Spleen (tissue), 7 donors: ENCODE measurements around the gene ATP5F1D.

Experiments
- POLR2A ChIP-seq, 3 donors: fragments of 450-650 bp; IDR thresholded peaks; one replicate each; pipeline ENCODE4 v1.5.1; 2017; ENCODE audit warnings: antibody characterized with exemption in 3 of 3, mild to moderate bottlenecking in 1 of 3
- POLR2AphosphoS5 ChIP-seq, 3 donors: sonication (generic); formaldehyde crosslinking; IDR thresholded peaks; one replicate each; pipeline ENCODE4 v1.5.1; 2017; ENCODE audit warnings: antibody characterized with exemption in 3 of 3
- TF ChIP-seq, protein P1 (sequence below), 11 experiments: fragments of 200-600 bp in 7 of 11; fragments of 450-650 bp in 4 of 11; sonication (generic) in 4 of 11; IDR thresholded peaks in 8 of 11; conservative IDR thresholded peaks in 3 of 11; 1 replicate in 7 of 11; 2 replicates in 4 of 11; pipeline versions ENCODE4 v1.4.0 to v1.8.0; 2016 to 2021; ENCODE audit warnings: antibody characterized with exemption in 11 of 11, inconsistent platforms in 4 of 11, mild to moderate bottlenecking in 1 of 11
- donor health status: DM: no; HTN: no; CAD: no; lungs with moderate emphysema.
- donor health status: DM: no; HTN: no; CAD: no.
- donor health status: DM: no; HTN: no; CAD: no.

DNA sequence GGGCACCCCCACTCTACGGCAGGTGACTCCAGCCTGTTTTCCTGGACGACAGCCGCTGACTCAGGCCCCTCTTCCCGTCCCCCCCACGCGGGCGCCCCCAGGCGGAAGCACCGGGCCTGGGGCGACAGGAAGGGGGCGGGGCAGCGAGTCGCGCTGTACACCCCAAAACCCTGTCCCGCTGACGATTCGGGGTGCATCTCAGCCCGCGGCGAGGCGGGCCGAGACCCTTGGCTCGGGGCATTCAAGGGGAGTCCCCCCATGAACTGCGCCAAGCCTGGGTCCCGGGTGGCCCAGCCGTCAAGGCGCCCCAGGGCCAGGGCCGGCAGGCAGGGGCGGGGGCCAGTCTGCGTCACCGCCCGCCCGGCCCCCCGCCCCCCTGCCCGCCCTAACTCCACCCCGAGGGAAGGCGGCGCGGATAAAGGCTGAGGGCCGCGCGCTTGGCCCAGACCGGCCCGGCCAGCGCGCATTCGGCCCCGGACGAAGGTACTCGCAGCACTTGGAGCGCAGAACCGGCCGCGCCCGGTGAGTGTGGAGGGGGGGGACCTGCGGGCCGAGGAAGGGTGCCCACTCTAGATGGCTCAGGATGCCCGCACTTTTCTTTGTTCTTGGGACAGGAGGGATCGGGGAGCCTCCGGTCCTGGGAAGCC is 6.7 kb downstream of the ATP5F1D start, which contains the start of gene MIDN:
- TF ChIP-seq, protein P1, sequence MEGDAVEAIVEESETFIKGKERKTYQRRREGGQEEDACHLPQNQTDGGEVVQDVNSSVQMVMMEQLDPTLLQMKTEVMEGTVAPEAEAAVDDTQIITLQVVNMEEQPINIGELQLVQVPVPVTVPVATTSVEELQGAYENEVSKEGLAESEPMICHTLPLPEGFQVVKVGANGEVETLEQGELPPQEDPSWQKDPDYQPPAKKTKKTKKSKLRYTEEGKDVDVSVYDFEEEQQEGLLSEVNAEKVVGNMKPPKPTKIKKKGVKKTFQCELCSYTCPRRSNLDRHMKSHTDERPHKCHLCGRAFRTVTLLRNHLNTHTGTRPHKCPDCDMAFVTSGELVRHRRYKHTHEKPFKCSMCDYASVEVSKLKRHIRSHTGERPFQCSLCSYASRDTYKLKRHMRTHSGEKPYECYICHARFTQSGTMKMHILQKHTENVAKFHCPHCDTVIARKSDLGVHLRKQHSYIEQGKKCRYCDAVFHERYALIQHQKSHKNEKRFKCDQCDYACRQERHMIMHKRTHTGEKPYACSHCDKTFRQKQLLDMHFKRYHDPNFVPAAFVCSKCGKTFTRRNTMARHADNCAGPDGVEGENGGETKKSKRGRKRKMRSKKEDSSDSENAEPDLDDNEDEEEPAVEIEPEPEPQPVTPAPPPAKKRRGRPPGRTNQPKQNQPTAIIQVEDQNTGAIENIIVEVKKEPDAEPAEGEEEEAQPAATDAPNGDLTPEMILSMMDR (IDR thresholded peaks at IDR 0.05 in 8 of 11, conservative IDR thresholded peaks at IDR 0.05 in 3 of 11): peak in 7 of 11 experiments; percentile 12 to 65 (median 36)
- peak; percentile 35 to 89 (median 74) for TF ChIP-seq POLR2A (IDR thresholded peaks at IDR 0.05)
- peak; percentile 91 to 96 (median 93) for TF ChIP-seq POLR2AphosphoS5 (IDR thresholded peaks at IDR 0.05)
